ENCODE results near the gene BRWD1. TPM values are rescaled to one million over a fixed set of nuclear protein-coding genes. Genes with fewer than 3 reads are reported as not detected.

The BRWD1 gene
- total RNA-seq, 1 experiment from 2014 or later = 36.0 TPM

DNA sequence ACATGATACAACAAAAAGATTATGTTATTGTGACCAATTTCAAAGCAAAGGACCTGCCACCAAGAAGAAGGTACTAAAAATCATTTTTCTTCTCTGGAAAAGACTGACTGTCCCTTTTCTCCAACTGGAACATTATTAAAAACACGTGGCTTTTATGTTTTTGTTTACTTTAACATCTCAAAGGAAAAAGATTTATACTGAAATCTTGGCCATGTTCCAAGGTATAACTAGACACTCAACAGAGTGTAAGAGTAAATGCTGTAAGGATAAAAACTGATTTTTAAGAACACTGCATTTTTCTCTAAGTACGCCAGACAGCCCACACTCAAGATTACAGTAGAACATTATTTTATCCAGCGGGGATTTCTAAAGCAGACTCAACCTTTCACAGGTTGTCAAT is 62.1 kb downstream of the BRWD1 start:
- ChIA-PET CTCF (no interaction called here), POLR2A (interaction anchor here (0.8 to 1.1 kb wide), 3 partner anchors 13 to 122 kb away, joined by 3 to 5 read pairs (median 3); no protein-coding TSS in a partner anchor)
- no peaks in the 10 kb centered on the region for H3K4me1 Mint-ChIP-seq (ENCODE audit: insufficient read depth, unreplicated experiment)
- H3K4me3 Mint-ChIP-seq (ENCODE audit: unreplicated experiment) = no peak overlapping the region
- TF ChIP-seq, protein P1, sequence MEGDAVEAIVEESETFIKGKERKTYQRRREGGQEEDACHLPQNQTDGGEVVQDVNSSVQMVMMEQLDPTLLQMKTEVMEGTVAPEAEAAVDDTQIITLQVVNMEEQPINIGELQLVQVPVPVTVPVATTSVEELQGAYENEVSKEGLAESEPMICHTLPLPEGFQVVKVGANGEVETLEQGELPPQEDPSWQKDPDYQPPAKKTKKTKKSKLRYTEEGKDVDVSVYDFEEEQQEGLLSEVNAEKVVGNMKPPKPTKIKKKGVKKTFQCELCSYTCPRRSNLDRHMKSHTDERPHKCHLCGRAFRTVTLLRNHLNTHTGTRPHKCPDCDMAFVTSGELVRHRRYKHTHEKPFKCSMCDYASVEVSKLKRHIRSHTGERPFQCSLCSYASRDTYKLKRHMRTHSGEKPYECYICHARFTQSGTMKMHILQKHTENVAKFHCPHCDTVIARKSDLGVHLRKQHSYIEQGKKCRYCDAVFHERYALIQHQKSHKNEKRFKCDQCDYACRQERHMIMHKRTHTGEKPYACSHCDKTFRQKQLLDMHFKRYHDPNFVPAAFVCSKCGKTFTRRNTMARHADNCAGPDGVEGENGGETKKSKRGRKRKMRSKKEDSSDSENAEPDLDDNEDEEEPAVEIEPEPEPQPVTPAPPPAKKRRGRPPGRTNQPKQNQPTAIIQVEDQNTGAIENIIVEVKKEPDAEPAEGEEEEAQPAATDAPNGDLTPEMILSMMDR (IDR thresholded peaks at IDR 0.05; ENCODE audit: unreplicated experiment) = no peak
- H3K27ac Mint-ChIP-seq (ENCODE audit: low read depth, unreplicated experiment) = no peak overlapping the region
- intact Hi-C loops (cut with micrococcal nuclease) = no loop called here
- peaks cover 79% of the 10 kb centered on the region for H3K36me3 Mint-ChIP-seq (ENCODE audit: insufficient read depth, unreplicated experiment)
- no peak for DNase-seq (ENCODE audit: unreplicated experiment)
- H3K9me3 Mint-ChIP-seq (ENCODE audit: unreplicated experiment) = no peaks in the 10 kb centered on the region
- no peaks in the 10 kb centered on the region for H3K27me3 Mint-ChIP-seq (ENCODE audit: insufficient read depth, unreplicated experiment)
- no TSS peak for BruUV-seq (replicated peaks)

DNA sequence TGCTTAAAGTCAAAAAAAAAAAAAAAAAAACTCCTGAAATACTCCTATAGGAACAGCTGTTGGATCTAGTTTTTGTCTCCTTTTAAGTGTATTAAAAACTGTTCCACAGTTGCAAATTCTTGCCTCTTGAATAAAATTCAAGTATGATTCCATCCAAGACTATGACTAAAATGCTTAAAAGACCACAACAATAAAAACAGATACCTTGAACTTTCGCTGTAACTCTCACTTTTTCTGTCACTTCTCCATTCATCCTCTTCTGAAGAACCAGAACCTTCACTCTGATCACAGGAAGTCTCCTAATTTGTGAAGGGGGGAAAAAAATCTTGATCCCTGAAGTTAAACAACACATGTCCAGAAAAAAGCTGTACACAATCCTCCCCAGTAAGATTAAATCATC is 75.2 kb downstream of the BRWD1 start:
- Mint-ChIP-seq H3K36me3 (ENCODE audit: insufficient read depth, unreplicated experiment) (peaks cover 80% of the 10 kb centered on the region), H3K4me1 (ENCODE audit: insufficient read depth, unreplicated experiment) (no peaks in the 10 kb centered on the region), H3K27me3 (ENCODE audit: insufficient read depth, unreplicated experiment) (no peaks in the 10 kb centered on the region), H3K4me3 (ENCODE audit: unreplicated experiment) (no peak overlapping the region), H3K27ac (ENCODE audit: low read depth, unreplicated experiment) (no peak overlapping the region), H3K9me3 (ENCODE audit: unreplicated experiment) (no peaks in the 10 kb centered on the region)
- ChIA-PET CTCF (no interaction called here), POLR2A (interaction anchor here (1.0 kb wide), 1 partner anchor 13 kb away, joined by 5 read pairs; no protein-coding TSS in a partner anchor)
- BruUV-seq (replicated peaks) = no TSS peak
- TF ChIP-seq, protein P1 (IDR thresholded peaks at IDR 0.05; ENCODE audit: unreplicated experiment) = no peak
- no peak for DNase-seq (ENCODE audit: unreplicated experiment)
- intact Hi-C loops (cut with micrococcal nuclease) = no loop called here

DNA sequence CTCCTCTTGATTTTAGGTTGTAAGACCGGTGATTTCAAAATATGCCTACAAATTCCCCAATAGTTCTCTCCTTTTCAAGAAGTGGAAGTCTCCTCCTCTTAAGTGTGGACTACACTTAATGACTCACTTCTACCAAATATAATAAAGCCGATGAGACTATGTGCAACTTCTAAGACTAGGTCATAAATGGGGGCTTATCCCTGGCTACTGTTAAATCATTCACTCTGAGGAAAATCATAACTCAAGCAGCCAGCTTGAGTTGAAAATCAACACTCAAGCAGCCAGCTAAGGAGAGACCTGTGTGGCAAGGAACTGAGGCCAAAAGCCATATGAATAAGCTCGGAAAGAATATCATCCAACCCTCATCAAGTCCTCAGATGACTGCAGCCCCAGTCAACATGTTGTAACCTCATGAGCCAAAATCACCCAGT is 80.6 kb downstream of the BRWD1 start:
- intact Hi-C loops (cut with micrococcal nuclease) = no loop called here
- Mint-ChIP-seq H3K4me1 (ENCODE audit: insufficient read depth, unreplicated experiment) (no peaks in the 10 kb centered on the region), H3K4me3 (ENCODE audit: unreplicated experiment) (no peak overlapping the region), H3K27ac (ENCODE audit: low read depth, unreplicated experiment) (no peak overlapping the region), H3K9me3 (ENCODE audit: unreplicated experiment) (no peaks in the 10 kb centered on the region), H3K36me3 (ENCODE audit: insufficient read depth, unreplicated experiment) (peaks cover 88% of the 10 kb centered on the region), H3K27me3 (ENCODE audit: insufficient read depth, unreplicated experiment) (no peaks in the 10 kb centered on the region)
- ChIA-PET POLR2A (interaction anchor here (1.3 kb wide), 1 partner anchor 12 kb away, joined by 5 read pairs; no protein-coding TSS in a partner anchor), CTCF (no interaction called here)
- BruUV-seq (replicated peaks) = no TSS peak
- no peak for DNase-seq (ENCODE audit: unreplicated experiment)
- TF ChIP-seq, protein P1 (IDR thresholded peaks at IDR 0.05; ENCODE audit: unreplicated experiment) = no peak

DNA sequence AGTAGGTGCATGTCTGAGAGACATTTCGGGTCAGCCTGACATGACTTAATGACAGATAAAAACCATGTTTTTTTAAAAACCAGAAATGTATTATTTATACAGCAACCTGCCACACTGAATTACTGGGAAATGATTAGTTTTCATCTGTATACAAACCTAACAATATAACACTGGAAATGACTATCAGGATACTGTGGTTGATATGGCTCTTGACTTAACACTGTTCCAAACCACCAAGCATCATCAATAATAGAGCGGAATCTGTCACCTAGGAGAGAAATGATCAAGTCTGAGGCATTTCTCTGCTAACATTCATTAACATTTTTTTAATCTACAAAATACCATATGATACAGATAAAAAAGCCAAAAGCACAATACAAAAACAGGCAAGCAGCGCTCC is 88.5 kb downstream of the BRWD1 start:
- Mint-ChIP-seq H3K4me3 (ENCODE audit: unreplicated experiment) (no peak overlapping the region), H3K4me1 (ENCODE audit: insufficient read depth, unreplicated experiment) (peaks cover 7% of the 10 kb centered on the region), H3K27ac (ENCODE audit: low read depth, unreplicated experiment) (peak overlapping the region; percentile 9), H3K9me3 (ENCODE audit: unreplicated experiment) (no peaks in the 10 kb centered on the region), H3K27me3 (ENCODE audit: insufficient read depth, unreplicated experiment) (no peaks in the 10 kb centered on the region), H3K36me3 (ENCODE audit: insufficient read depth, unreplicated experiment) (peaks cover 90% of the 10 kb centered on the region)
- intact Hi-C loops (cut with micrococcal nuclease) = no loop called here
- TF ChIP-seq, protein P1 (IDR thresholded peaks at IDR 0.05; ENCODE audit: unreplicated experiment) = no peak
- ChIA-PET POLR2A (no interaction called here), CTCF (interaction anchor here (0.6 kb wide), 1 partner anchor 27 kb away, joined by 4 read pairs; no protein-coding TSS in a partner anchor)
- no peak for DNase-seq (ENCODE audit: unreplicated experiment)
- no TSS peak for BruUV-seq (replicated peaks)

All from MCF 10A (cell line).